B cell (primary cell): ENCODE measurements around the gene SLC4A5. TPM values are rescaled to one million over a fixed set of nuclear protein-coding genes. Genes with fewer than 3 reads are reported as not detected.

Experiments
- ATAC-seq: fragments of 200-7000 bp; cut with Tn5 transposase; one replicate; pipeline ENCODE4 v1.10.0; 2021; ENCODE audit warnings: low read depth, mild to moderate bottlenecking, moderate number of reproducible peaks, moderate library complexity
- CTCF ChIA-PET: fragments of 350-600 bp; sonication (Branson Sonifier 250); formaldehyde crosslinking; loops from one replicate; lab custom pipeline; 2021; ENCODE audit warnings: antibody characterized with exemption, inconsistent platforms; lab: Charles Lee
- POLR2A ChIA-PET: fragments of 350-600 bp; sonication (Branson Sonifier 250); formaldehyde crosslinking; loops from one replicate; lab custom pipeline; 2021; ENCODE audit warnings: antibody characterized with exemption; lab: Charles Lee
- DNase-seq: peaks from one replicate; pipeline ENCODE4 v3.0.0; 2013
- H2AFZ ChIP-seq: 2 replicates; pipeline ENCODE4 v1.6.1; 2012; ENCODE audit warnings: mild to moderate bottlenecking, low read depth, low read length; ENCODE audit not compliant: insufficient read depth, poor library complexity, severe bottlenecking
- H3K27ac ChIP-seq, 2 donors: 1 replicate in 1 of 2; 2 replicates in 1 of 2; pipeline ENCODE4 v1.5.1; 2012 to 2013; ENCODE audit warnings: low read length in 2 of 2, mild to moderate bottlenecking in 2 of 2, moderate library complexity in 1 of 2
- H3K27me3 ChIP-seq, 4 experiments: fragments of 200-600 bp in 1 of 4; sonication (generic) in 1 of 4; replicated peaks in 1 of 4; 1 replicate in 2 of 4; 2 replicates in 2 of 4; pipeline versions ENCODE4 v1.6.1 to v1.7.0; 2013 to 2016; ENCODE audit warnings: low read length in 3 of 4, mild to moderate bottlenecking in 2 of 4, mixed read lengths in 1 of 4, moderate library complexity in 1 of 4; ENCODE audit not compliant: insufficient read depth in 4 of 4, control insufficient read depth in 3 of 4; ENCODE audit errors: control extremely low read depth in 1 of 4
- H3K36me3 ChIP-seq, 2 experiments: replicated peaks in 1 of 2; 1 replicate in 1 of 2; 2 replicates in 1 of 2; pipeline versions ENCODE4 v1.6.1 to v1.7.1; 2013; ENCODE audit warnings: low read length in 1 of 2; ENCODE audit not compliant: insufficient read depth in 2 of 2, control insufficient read depth in 1 of 2; ENCODE audit errors: control extremely low read depth in 1 of 2, extremely low read depth in 1 of 2
- H3K4me1 ChIP-seq, 2 donors: fragments of 200-600 bp in 1 of 2; sonication (generic) in 1 of 2; 1 replicate in 1 of 2; 2 replicates in 1 of 2; pipeline versions ENCODE4 v1.5.1 to v1.6.1; 2013 to 2017; ENCODE audit warnings: low read length in 2 of 2; ENCODE audit not compliant: control insufficient read depth in 2 of 2, insufficient read depth in 2 of 2
- H3K4me2 ChIP-seq: replicated peaks from 2 replicates; pipeline ENCODE3; 2012; ENCODE audit warnings: mild to moderate bottlenecking, low read depth, low read length; ENCODE audit not compliant: poor library complexity, severe bottlenecking
- H3K4me3 ChIP-seq, 5 experiments: fragments of 200-600 bp in 1 of 5; sonication (generic) in 1 of 5; 1 replicate in 3 of 5; 2 replicates in 2 of 5; pipeline versions ENCODE4 v1.5.1 to v1.7.0; 2011 to 2016; ENCODE audit warnings: low read length in 4 of 5, mild to moderate bottlenecking in 4 of 5, low read depth in 2 of 5, control low read depth in 1 of 5, moderate library complexity in 1 of 5; ENCODE audit not compliant: insufficient read depth in 1 of 5; ENCODE audit errors: control extremely low read depth in 1 of 5, extremely low read depth in 1 of 5
- H3K79me2 ChIP-seq: fragments of 200-600 bp; sonication (generic); one replicate; pipeline ENCODE4 v1.6.0; 2016; ENCODE audit warnings: low read length; ENCODE audit not compliant: control insufficient read depth, insufficient read depth
- H3K9ac ChIP-seq: fragments of 200-600 bp; sonication (generic); 2 replicates; pipeline ENCODE4 v1.6.1; 2017; ENCODE audit warnings: mild to moderate bottlenecking, low read length, moderate library complexity
- H3K9me3 ChIP-seq, 3 donors: one replicate each; pipeline versions ENCODE4 v1.6.1 to v1.7.1; 2013; ENCODE audit warnings: low read length in 2 of 3; ENCODE audit not compliant: control insufficient read depth in 2 of 3, insufficient read depth in 1 of 3; ENCODE audit errors: control extremely low read depth in 1 of 3
- H4K20me1 ChIP-seq: 2 replicates; pipeline ENCODE4 v1.6.0; 2012; ENCODE audit warnings: mild to moderate bottlenecking, low read length; ENCODE audit not compliant: insufficient read depth, control insufficient read depth, poor library complexity, severe bottlenecking
- H3K27ac Mint-ChIP-seq: one replicate; pipeline ENCODE4 v1.8.0; 2021; ENCODE audit warnings: mixed read lengths
- H3K27me3 Mint-ChIP-seq: one replicate; pipeline ENCODE4 v1.8.0; 2021; ENCODE audit warnings: mixed read lengths
- H3K4me1 Mint-ChIP-seq: one replicate; pipeline ENCODE4 v1.8.0; 2021; ENCODE audit warnings: mixed read lengths
- H3K4me3 Mint-ChIP-seq: one replicate; pipeline ENCODE4 v1.8.0; 2021; ENCODE audit warnings: mixed read lengths
- H3K9me3 Mint-ChIP-seq: one replicate; pipeline ENCODE4 v1.8.0; 2022; ENCODE audit warnings: mixed read lengths; ENCODE audit not compliant: insufficient read depth
- CTCF ChIP-seq: fragments of 200-600 bp; IDR thresholded peaks from one replicate; pipeline ENCODE4 v1.8.0; 2022; ENCODE audit warnings: antibody characterized with exemption, mild to moderate bottlenecking
- EZH2 ChIP-seq: IDR thresholded peaks from 2 replicates; pipeline ENCODE4 v1.6.1; 2012; ENCODE audit warnings: borderline replicate concordance, low read depth, mild to moderate bottlenecking, moderate library complexity, low read length; ENCODE audit not compliant: insufficient read depth, poor library complexity, severe bottlenecking
- WGBS: methylation state at CpG from one replicate; pipeline ENCODE4 v1.1.5; 2013; ENCODE audit warnings: missing lambda C conversion rate; ENCODE audit not compliant: insufficient coverage; 5-methylcytosine and 5-hydroxymethylcytosine counted together
- intact Hi-C: fragments of 100-400 bp; cut with micrococcal nuclease; formaldehyde crosslinking; loops from one replicate; pipeline ENCODE4 v1.10.0; 2022
- polyA plus RNA-seq: library from polyadenylated mRNA; depleted of rRNA; stranded (reverse); fragments of >200 nt; gene quantifications from 2 replicates; pipeline ENCODE4 v1.2.3, GENCODE V29; 2012
- total RNA-seq, 2 donors: library from RNA; stranded (reverse); fragments of 120-200 nt in 1 of 2; gene quantifications; 1 replicate in 1 of 2; 2 replicates in 1 of 2; pipeline versions ENCODE4 v1.2.3 to v1.2.4, GENCODE V29; 2013 to 2022

The SLC4A5 gene
- total and polyA plus RNA-seq, 2 donors (not counting 1 experiment from before 2014, with no cell fraction given), result 3.3 to 9.7 TPM

GRCh38 chr2:74325815-74326214 is 17.4 kb downstream of the SLC4A5 start:
- Histone ChIP-seq H3K36me3 (peaks cover 0 to 2% of the 10 kb centered on the region in 2 experiments), H3K4me1 (no peaks in the 10 kb centered on the region), H3K4me2 (no peak overlapping the region), H4K20me1 (no peaks in the 10 kb centered on the region), H3K27me3 (no peaks in the 10 kb centered on the region), H2AFZ (no peak overlapping the region), H3K79me2 (no peaks in the 10 kb centered on the region), H3K9me3 (peaks cover 0 to 1% (median 0%) of the 10 kb centered on the region in 3 donors), H3K4me3 (no peak overlapping the region), H3K9ac (no peak overlapping the region), H3K27ac (no peak overlapping the region)
- ATAC-seq (no peak), DNase-seq (no peak)
- ChIA-PET POLR2A (no interaction called here), CTCF (interaction anchor here (4.7 kb wide), 1 partner anchor 10 kb away, joined by 44 read pairs; no protein-coding TSS in a partner anchor)
- no peaks in the 10 kb centered on the region for H3K27me3 Mint-ChIP-seq
- H3K4me1 Mint-ChIP-seq, result no peaks in the 10 kb centered on the region
- no peaks in the 10 kb centered on the region for H3K9me3 Mint-ChIP-seq
- no CpG with 5 or more reads among the region's 2 CpGs for WGBS
- intact Hi-C loops, result no loop called here
- H3K27ac Mint-ChIP-seq, result no peak overlapping the region
- no peak overlapping the region for H3K4me3 Mint-ChIP-seq
- TF ChIP-seq CTCF, result no peak
- TF ChIP-seq EZH2, result no peak

GRCh38 chr2:74321737-74322136 is 21.5 kb downstream of the SLC4A5 start:
- H3K9me3 Mint-ChIP-seq, result no peaks in the 10 kb centered on the region
- H3K27ac Mint-ChIP-seq, result no peak overlapping the region
- ChIA-PET POLR2A (no interaction called here), CTCF (no interaction called here)
- Histone ChIP-seq H3K27me3 (no peaks in the 10 kb centered on the region), H3K9ac (no peak overlapping the region), H3K27ac (no peak overlapping the region), H3K36me3 (no peaks in the 10 kb centered on the region), H3K79me2 (no peaks in the 10 kb centered on the region), H2AFZ (no peak overlapping the region), H3K9me3 (peaks cover 0 to 1% (median 0%) of the 10 kb centered on the region in 3 donors), H3K4me1 (no peaks in the 10 kb centered on the region), H3K4me2 (no peak overlapping the region), H3K4me3 (no peak overlapping the region), H4K20me1 (no peaks in the 10 kb centered on the region)
- intact Hi-C loops, result no loop called here
- no peak for TF ChIP-seq EZH2
- no peak for TF ChIP-seq CTCF
- DNase-seq (no peak), ATAC-seq (no peak)
- H3K27me3 Mint-ChIP-seq, result no peaks in the 10 kb centered on the region
- no peaks in the 10 kb centered on the region for H3K4me1 Mint-ChIP-seq
- no peak overlapping the region for H3K4me3 Mint-ChIP-seq
- WGBS, result 100% methylated on average over 2 of the region's 2 CpGs
